Natural killer cell treated with Interleukin-12 subunit alpha and Interleukin-12 subunit beta and Interleukin-15 and Interleukin-18, amount 100 ng/mL, for 72 hours (primary cell): ENCODE data around the gene HBG1. TPM values are rescaled to one million over a fixed set of nuclear protein-coding genes. Genes with fewer than 3 reads are reported as not detected.

Source experiments
- ATAC-seq, 2 donors: fragments of 150-1000 bp; cut with Tn5 transposase in 1 of 2; sonication (Bioruptor Pico), chemical (Tn5 transposase) in 1 of 2; 2 replicates each; pipeline ENCODE4 v1.10.0; 2021
- DNase-seq: peaks from one replicate; pipeline ENCODE4 v3.0.0; 2022; ENCODE audit warnings: low spot score
- H3K27ac Mint-ChIP-seq, 2 donors: 1 replicate in 1 of 2; 2 replicates in 1 of 2; pipeline ENCODE4 v1.8.0; 2022; ENCODE audit warnings: mixed read lengths in 2 of 2, mild to moderate bottlenecking in 1 of 2, moderate library complexity in 1 of 2
- H3K27me3 Mint-ChIP-seq, 2 donors: 1 replicate in 1 of 2; 2 replicates in 1 of 2; pipeline ENCODE4 v1.8.0; 2022; ENCODE audit warnings: mixed read lengths in 2 of 2
- H3K36me3 Mint-ChIP-seq: one replicate; pipeline ENCODE4 v1.8.0; 2022; ENCODE audit warnings: mixed read lengths
- H3K4me1 Mint-ChIP-seq, 2 donors: 1 replicate in 1 of 2; 2 replicates in 1 of 2; pipeline ENCODE4 v1.8.0; 2022; ENCODE audit warnings: low read depth in 2 of 2, mixed read lengths in 2 of 2, mild to moderate bottlenecking in 1 of 2
- H3K4me3 Mint-ChIP-seq: one replicate; pipeline ENCODE4 v1.8.0; 2022; ENCODE audit warnings: mixed read lengths
- H3K9me3 Mint-ChIP-seq: 2 replicates; pipeline ENCODE4 v1.8.0; 2022; ENCODE audit warnings: mixed read lengths
- total RNA-seq, 2 donors: library from RNA; stranded (reverse); gene quantifications; one replicate each; pipeline ENCODE4 v1.2.3, GENCODE V29; 2022

HBG1 gene
- total RNA-seq, 2 donors from 2014 or later: not detected

GRCh38 chr11:5247472-5248192 lies 2.0 kb downstream of the HBG1 start:
- ATAC-seq (no peak), DNase-seq (no peak)
- Mint-ChIP-seq H3K36me3 (no peaks in the 10 kb centered on the region), H3K4me3 (no peak overlapping the region), H3K27ac (no peak overlapping the region), H3K9me3 (no peaks in the 10 kb centered on the region), H3K27me3 (peaks cover 0 to 7% of the 10 kb centered on the region in 2 donors), H3K4me1 (no peaks in the 10 kb centered on the region)

- H3K9me3 Mint-ChIP-seq: no peaks in the 10 kb centered on the region
These were observed 2.7 kb downstream of the HBG1 start for GRCh38 chr11:5246772-5247471.

GRCh38 chr11:5245155-5245554 lies 4.5 kb downstream of the HBG1 start:
- no peak overlapping the region for H3K4me3 Mint-ChIP-seq
- no peaks in the 10 kb centered on the region for H3K36me3 Mint-ChIP-seq

More at GRCh38 chr11:5246772-5247471, 2.7 kb downstream of the HBG1 start:
- Mint-ChIP-seq H3K4me1 (no peaks in the 10 kb centered on the region), H3K27me3 (peaks cover 0 to 12% of the 10 kb centered on the region in 2 donors), H3K36me3 (no peaks in the 10 kb centered on the region), H3K4me3 (no peak overlapping the region), H3K27ac (no peak overlapping the region)
- no peak for ATAC-seq
- DNase-seq: no peak

GRCh38 chr11:5243816-5244180 lies 5.9 kb downstream of the HBG1 start:
- ATAC-seq (no peak), DNase-seq (no peak)
- Mint-ChIP-seq H3K9me3 (no peaks in the 10 kb centered on the region), H3K36me3 (no peaks in the 10 kb centered on the region), H3K4me3 (no peak overlapping the region), H3K27me3 (peaks cover 0 to 23% of the 10 kb centered on the region in 2 donors), H3K27ac (no peak overlapping the region), H3K4me1 (no peaks in the 10 kb centered on the region)

More at GRCh38 chr11:5245155-5245554, 4.5 kb downstream of the HBG1 start:
- Mint-ChIP-seq H3K4me1 (no peaks in the 10 kb centered on the region), H3K27ac (no peak overlapping the region), H3K27me3 (peaks cover 0 to 18% of the 10 kb centered on the region in 2 donors), H3K9me3 (no peaks in the 10 kb centered on the region)
- ATAC-seq (no peak), DNase-seq (no peak)

- Mint-ChIP-seq H3K4me1 (no peaks in the 10 kb centered on the region), H3K4me3 (no peak overlapping the region), H3K27me3 (peaks cover 0 to 27% of the 10 kb centered on the region in 2 donors), H3K36me3 (no peaks in the 10 kb centered on the region), H3K27ac (no peak overlapping the region), H3K9me3 (no peaks in the 10 kb centered on the region)
- no peak for ATAC-seq
- DNase-seq: no peak
These were observed 6.5 kb downstream of the HBG1 start for GRCh38 chr11:5242933-5243815.

- H3K27me3 Mint-ChIP-seq: peaks cover 3 to 27% of the 10 kb centered on the region in 2 donors
- no peak for ATAC-seq
- no peak overlapping the region for H3K4me3 Mint-ChIP-seq
These were observed 7.4 kb downstream of the HBG1 start for GRCh38 chr11:5242208-5242607.

GRCh38 chr11:5241458-5241857 lies 8.2 kb downstream of the HBG1 start:
- Mint-ChIP-seq H3K27me3 (peaks cover 3 to 26% of the 10 kb centered on the region in 2 donors), H3K36me3 (no peaks in the 10 kb centered on the region), H3K27ac (no peak overlapping the region), H3K9me3 (no peaks in the 10 kb centered on the region), H3K4me1 (no peaks in the 10 kb centered on the region), H3K4me3 (no peak overlapping the region)
- ATAC-seq (no peak), DNase-seq (no peak)

More at GRCh38 chr11:5242208-5242607, 7.4 kb downstream of the HBG1 start:
- H3K27ac Mint-ChIP-seq: no peak overlapping the region
- no peaks in the 10 kb centered on the region for H3K9me3 Mint-ChIP-seq
- no peak for DNase-seq
- no peaks in the 10 kb centered on the region for H3K4me1 Mint-ChIP-seq
- no peaks in the 10 kb centered on the region for H3K36me3 Mint-ChIP-seq

GRCh38 chr11:5240458-5240857 lies 9.2 kb downstream of the HBG1 start:
- no peak for ATAC-seq
- Mint-ChIP-seq H3K4me1 (no peaks in the 10 kb centered on the region), H3K27me3 (peaks cover 3 to 34% of the 10 kb centered on the region in 2 donors), H3K36me3 (no peaks in the 10 kb centered on the region), H3K4me3 (no peak overlapping the region), H3K9me3 (no peaks in the 10 kb centered on the region), H3K27ac (no peak overlapping the region)
- no peak for DNase-seq

- H3K36me3 Mint-ChIP-seq: no peaks in the 10 kb centered on the region
- no peaks in the 10 kb centered on the region for H3K9me3 Mint-ChIP-seq
- no peak overlapping the region for H3K27ac Mint-ChIP-seq
- peaks cover 3 to 34% of the 10 kb centered on the region in 2 donors for H3K27me3 Mint-ChIP-seq
- no peaks in the 10 kb centered on the region for H3K4me1 Mint-ChIP-seq
- H3K4me3 Mint-ChIP-seq: no peak overlapping the region
- DNase-seq: no peak
- no peak for ATAC-seq
These were observed 9.6 kb downstream of the HBG1 start for GRCh38 chr11:5240056-5240455.

- Mint-ChIP-seq H3K27ac (no peak overlapping the region), H3K27me3 (peaks cover 3 to 34% of the 10 kb centered on the region in 2 donors), H3K4me1 (no peaks in the 10 kb centered on the region), H3K9me3 (no peaks in the 10 kb centered on the region), H3K4me3 (no peak overlapping the region), H3K36me3 (no peaks in the 10 kb centered on the region)
- DNase-seq (no peak), ATAC-seq (no peak)
These were observed 10.6 kb downstream of the HBG1 start for GRCh38 chr11:5239046-5239445.

- Mint-ChIP-seq H3K9me3 (no peaks in the 10 kb centered on the region), H3K4me3 (no peak overlapping the region), H3K27me3 (peaks cover 3 to 34% of the 10 kb centered on the region in 2 donors), H3K27ac (no peak overlapping the region), H3K4me1 (no peaks in the 10 kb centered on the region), H3K36me3 (no peaks in the 10 kb centered on the region)
- no peak for DNase-seq
- ATAC-seq: no peak
These were observed 11.2 kb downstream of the HBG1 start for GRCh38 chr11:5238486-5238885.

- ATAC-seq (no peak), DNase-seq (no peak)
- Mint-ChIP-seq H3K36me3 (no peaks in the 10 kb centered on the region), H3K4me3 (no peak overlapping the region), H3K27ac (no peak overlapping the region), H3K27me3 (peaks cover 3 to 34% of the 10 kb centered on the region in 2 donors), H3K4me1 (no peaks in the 10 kb centered on the region), H3K9me3 (no peaks in the 10 kb centered on the region)
These were observed 12.2 kb downstream of the HBG1 start for GRCh38 chr11:5237420-5237819.

GRCh38 chr11:5235364-5236095 lies 14.1 kb downstream of the HBG1 start:
- H3K36me3 Mint-ChIP-seq: no peaks in the 10 kb centered on the region
- H3K4me1 Mint-ChIP-seq: no peaks in the 10 kb centered on the region
- H3K9me3 Mint-ChIP-seq: no peaks in the 10 kb centered on the region
- no peak for DNase-seq
- H3K4me3 Mint-ChIP-seq: no peak overlapping the region
- no peak for ATAC-seq
- H3K27ac Mint-ChIP-seq: no peak overlapping the region
- peaks cover 3 to 23% of the 10 kb centered on the region in 2 donors for H3K27me3 Mint-ChIP-seq
